HG03066 (cell line): ENCODE measurements around the gene DPY19L3.
"Not testable (repeated sequence)": the region's sequence is repeated elsewhere in the genome, so short reads cannot be mapped to it uniquely, and the experiment has no call there.

Experiments used
- ATAC-seq: cut with Tn5 transposase; IDR thresholded peaks from one replicate; pipeline ENCODE4 v1.9.1; 2021; ENCODE audit warnings: low read depth; ENCODE audit not compliant: unreplicated experiment

The DPY19L3 gene

DNA sequence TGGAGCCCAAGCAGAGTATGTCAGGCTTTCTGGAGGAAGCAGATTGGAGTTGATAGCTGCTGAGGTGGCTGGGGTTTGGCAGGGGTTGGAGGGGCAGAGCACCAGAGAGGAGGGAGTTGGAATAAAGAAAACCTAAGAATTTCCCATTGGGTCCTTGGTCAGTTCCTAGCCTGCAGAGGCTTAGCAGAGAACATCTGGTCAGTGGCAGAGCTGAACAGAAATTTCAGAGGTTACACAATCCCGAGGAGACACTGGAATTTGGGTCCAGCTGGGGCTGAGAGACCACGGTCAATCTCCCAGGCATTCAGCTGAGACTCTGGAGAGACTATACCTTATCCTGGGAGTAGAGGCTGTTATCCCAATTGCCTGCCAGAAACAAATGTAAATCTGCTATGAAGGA is 84.4 kb downstream of the DPY19L3 start:
- no peak for ATAC-seq

- ATAC-seq, result no peak
Measured at GRCh38 chr19:32497391-32497790, 91.8 kb downstream of the DPY19L3 start.

DNA sequence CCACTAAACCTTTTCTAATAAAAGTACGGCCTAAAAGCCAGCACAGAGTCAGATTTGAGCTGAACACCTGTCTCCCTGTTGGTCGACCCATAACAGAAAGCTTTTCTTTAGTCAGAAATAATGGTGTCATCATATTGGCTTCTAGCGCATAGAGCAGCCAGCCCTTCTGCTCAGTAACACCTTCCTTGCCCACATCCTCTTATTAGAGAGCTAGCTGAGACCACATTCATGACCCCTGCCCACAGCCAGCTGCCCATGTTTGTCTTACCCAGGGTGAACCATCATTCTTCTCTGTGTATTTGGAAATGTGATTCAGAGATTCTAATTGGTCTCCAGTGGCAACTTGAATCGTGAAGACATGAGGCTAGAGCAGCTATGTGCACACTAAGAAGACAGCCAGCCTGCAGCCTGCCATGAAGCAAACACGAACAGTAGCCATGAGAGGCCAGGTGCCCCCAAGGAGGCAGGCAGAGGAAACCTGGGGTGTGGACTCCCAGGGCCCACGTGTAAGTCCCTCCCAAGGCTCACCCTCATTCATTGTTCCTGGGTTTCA is 93.2 kb downstream of the DPY19L3 start:
- no peak for ATAC-seq

DNA sequence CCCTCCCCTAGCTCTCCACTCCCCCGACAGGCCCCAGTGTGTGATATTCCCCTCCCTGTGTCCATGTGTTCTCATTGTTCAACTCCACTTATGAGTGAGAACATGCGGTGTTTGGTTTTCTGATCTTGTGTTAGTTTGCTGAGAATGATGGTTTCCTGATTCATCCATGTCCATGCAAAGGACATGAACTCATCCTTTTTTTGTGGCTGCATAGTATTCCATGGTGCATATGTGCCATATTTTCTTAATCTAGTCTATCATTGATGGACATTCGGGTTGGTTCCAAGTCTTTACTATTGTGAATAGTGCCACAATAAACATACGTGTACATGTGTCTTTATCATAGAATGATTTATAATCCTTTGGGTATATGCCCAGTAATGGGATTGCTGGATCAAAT is 106.9 kb downstream of the DPY19L3 start:
- not testable (repeated sequence) for ATAC-seq

DNA sequence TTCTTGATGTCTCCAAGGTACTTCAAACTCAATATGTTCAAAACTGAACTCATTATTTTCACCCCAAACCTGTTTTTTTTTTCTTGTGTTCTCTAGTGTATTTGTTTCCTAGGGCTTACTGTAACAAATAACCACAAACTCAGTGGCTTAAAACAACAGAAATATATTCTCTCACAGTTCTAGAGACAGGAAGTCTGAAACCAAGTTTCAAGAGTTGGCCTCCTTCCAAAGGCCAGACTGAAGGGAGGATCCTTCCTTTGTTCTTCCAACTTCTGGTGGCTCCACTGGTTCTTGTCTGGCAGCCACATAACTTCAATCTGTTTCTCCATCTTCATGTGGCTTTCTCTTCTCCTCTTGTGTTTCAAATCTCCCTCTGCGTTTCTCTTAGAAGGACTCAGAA is 113.5 kb downstream of the DPY19L3 start:
- no peak for ATAC-seq

DNA sequence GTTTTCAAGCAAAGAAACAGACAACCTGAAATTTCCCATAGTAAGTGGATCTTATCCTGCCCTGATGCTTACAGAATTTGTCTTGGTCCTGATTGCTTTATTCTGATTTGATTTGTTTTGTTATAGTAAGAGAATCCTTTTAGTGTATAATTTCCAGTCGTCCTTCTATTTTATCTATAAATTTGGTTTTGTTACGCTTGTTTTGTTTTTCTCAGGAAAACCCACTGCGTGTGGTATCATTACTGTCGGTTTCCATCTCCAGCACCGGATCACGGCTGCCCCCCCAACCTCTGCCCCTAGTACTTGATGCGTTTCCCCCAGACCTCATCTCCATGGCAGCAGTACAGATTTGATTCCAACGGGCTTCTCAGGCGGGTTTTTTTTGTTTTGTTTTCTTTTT is 117.4 kb downstream of the DPY19L3 start:
- ATAC-seq, result no peak

- ATAC-seq, result no peak
Measured at GRCh38 chr19:32526895-32527294, 121.3 kb downstream of the DPY19L3 start.

GRCh38 chr19:32530773-32531172 is 125.2 kb downstream of the DPY19L3 start:
- ATAC-seq, result no peak

GRCh38 chr19:32532233-32532632 is 126.7 kb downstream of the DPY19L3 start:
- ATAC-seq, result no peak
